Measurements from ENCODE around the gene TXLNG. TPM values are rescaled to one million over a fixed set of nuclear protein-coding genes. Genes with fewer than 3 reads are reported as not detected.
"Not testable (repeated sequence)": the region's sequence is repeated elsewhere in the genome, so short reads cannot be mapped to it uniquely, and the experiment has no call there.

Gene TXLNG
- total RNA-seq = 10 to 100 TPM; 17.3 to 21.4 TPM

DNA sequence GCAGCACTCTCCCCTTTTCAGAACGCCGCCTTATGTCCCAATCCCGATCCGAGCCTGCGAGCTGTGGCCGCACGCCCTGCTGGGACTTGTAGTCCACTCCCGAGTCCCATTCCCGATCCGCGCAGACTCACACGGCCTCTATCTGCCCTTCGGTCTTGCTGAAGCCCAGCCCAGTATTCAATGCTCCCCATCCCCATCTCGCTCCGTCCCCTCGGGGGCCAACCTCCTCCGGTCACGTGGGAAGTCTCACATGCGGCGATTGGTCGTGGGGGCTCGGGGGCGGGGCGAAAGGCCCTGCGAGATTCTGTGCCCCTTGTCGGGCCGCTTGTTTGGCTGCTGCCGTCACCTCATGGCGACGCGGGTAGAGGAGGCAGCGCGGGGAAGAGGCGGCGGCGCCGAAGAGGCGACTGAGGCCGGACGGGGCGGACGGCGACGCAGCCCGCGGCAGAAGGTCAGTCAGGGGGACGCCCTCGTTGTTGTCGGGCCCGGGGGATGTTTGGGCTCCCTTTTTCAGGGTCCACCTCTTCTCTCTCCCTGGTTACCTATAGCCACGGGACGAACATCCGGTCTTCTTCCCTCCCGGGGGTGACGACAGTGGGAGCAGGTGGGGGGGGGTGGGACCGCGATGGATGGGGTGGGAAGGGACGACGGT lies at the start of gene TXLNG:
TSS of gene TXLNG (plus strand) at position 328 of the 652 bp plus-strand sequence. CDS start at position 350, 22 bp downstream.
- no peaks in the 10 kb centered on the region for H3K27me3 Mint-ChIP-seq
- H3K36me3 Mint-ChIP-seq (ENCODE audit: low read depth) = peaks cover 7% of the 10 kb centered on the region
- intact Hi-C loops (cut with DNase I, micrococcal nuclease) = loop anchor here (1.0 to 10.0 kb wide), 5 partner anchors 67 to 1911 kb away; partner anchors contain the start of genes RBBP7 (in 2 of the 2), SYAP1 (in 2 of the 2), AP1S2 (in 1 of the 2) and FANCB (in 1 of the 2)
- peak; percentile 99 for ATAC-seq
- DNase-seq = peak; percentile 96
- ChIA-PET CTCF (interaction anchor here (0.7 kb wide), 1 partner anchor 102 kb away, joined by 4 read pairs; no protein-coding TSS in a partner anchor), POLR2A (interaction anchor here (1.0 kb wide), 1 partner anchor 66 kb away, joined by 3 read pairs; no protein-coding TSS in a partner anchor)
- H3K4me1 Mint-ChIP-seq = peaks cover 18% of the 10 kb centered on the region
- H3K27ac Mint-ChIP-seq = peak within 1 kb of the TSS; percentile 76
- no peaks in the 10 kb centered on the region for H3K9me3 Mint-ChIP-seq (ENCODE audit: low read depth)
- H3K4me3 Mint-ChIP-seq = peak within 1 kb of the TSS; percentile 93

DNA sequence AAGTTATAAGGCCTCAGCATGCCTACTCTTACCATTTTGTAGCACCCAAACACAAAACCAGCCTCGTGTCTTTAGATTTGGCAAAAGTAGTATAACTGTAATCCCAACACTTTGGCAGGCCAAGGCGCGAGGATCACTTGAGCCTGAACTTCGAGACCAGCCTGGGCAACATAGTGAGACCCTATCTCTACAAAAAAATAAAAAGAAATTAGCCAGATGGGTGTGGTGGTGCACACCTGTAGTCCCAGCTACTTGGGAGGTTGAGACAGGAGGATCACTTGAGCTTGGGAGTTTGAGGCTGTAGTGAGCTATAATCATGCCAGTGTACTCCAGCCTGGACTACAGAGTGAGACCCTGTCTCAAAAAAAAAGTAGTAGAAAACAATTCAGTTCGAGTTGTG lies 49.2 kb upstream of the TXLNG start:
- peaks cover 6% of the 10 kb centered on the region for H3K36me3 Mint-ChIP-seq (ENCODE audit: low read depth)
- H3K4me3 Mint-ChIP-seq = no peak overlapping the region
- intact Hi-C loops (cut with DNase I, micrococcal nuclease) = no loop called here
- H3K27ac Mint-ChIP-seq = no peak overlapping the region
- H3K4me1 Mint-ChIP-seq = no peaks in the 10 kb centered on the region
- no peaks in the 10 kb centered on the region for H3K9me3 Mint-ChIP-seq (ENCODE audit: low read depth)
- no peaks in the 10 kb centered on the region for H3K27me3 Mint-ChIP-seq
- ChIA-PET POLR2A (no interaction called here), CTCF (no interaction called here)
- DNase-seq (no peak), ATAC-seq (no peak)

DNA sequence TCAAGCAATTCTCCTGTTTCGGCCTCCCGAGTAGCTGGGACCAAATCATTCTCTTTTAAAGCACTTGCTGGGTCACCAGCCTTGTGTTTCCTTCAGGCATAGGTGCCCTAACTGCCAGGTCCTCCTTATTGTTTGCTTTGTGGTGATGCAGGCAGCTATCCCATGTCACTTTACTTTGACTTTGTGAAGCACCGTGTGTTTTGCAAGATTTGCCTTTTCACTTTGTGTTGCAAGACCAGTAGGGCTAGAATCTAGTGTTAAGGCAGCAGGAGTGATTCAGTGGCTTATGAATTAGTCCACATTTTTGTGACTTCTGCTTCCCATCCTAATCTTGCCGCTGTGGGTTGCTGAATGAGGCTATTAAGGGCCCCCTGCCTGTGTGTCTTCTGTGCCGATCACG lies 46.7 kb upstream of the TXLNG start:
- Mint-ChIP-seq H3K27ac (no peak overlapping the region), H3K9me3 (ENCODE audit: low read depth) (no peaks in the 10 kb centered on the region), H3K27me3 (no peaks in the 10 kb centered on the region), H3K36me3 (ENCODE audit: low read depth) (peaks cover 13% of the 10 kb centered on the region), H3K4me3 (no peak overlapping the region), H3K4me1 (no peaks in the 10 kb centered on the region)
- ATAC-seq (no peak), DNase-seq (no peak)
- intact Hi-C loops (cut with DNase I, micrococcal nuclease) = no loop called here
- CTCF ChIA-PET = no interaction called here
- POLR2A ChIA-PET = no interaction called here

DNA sequence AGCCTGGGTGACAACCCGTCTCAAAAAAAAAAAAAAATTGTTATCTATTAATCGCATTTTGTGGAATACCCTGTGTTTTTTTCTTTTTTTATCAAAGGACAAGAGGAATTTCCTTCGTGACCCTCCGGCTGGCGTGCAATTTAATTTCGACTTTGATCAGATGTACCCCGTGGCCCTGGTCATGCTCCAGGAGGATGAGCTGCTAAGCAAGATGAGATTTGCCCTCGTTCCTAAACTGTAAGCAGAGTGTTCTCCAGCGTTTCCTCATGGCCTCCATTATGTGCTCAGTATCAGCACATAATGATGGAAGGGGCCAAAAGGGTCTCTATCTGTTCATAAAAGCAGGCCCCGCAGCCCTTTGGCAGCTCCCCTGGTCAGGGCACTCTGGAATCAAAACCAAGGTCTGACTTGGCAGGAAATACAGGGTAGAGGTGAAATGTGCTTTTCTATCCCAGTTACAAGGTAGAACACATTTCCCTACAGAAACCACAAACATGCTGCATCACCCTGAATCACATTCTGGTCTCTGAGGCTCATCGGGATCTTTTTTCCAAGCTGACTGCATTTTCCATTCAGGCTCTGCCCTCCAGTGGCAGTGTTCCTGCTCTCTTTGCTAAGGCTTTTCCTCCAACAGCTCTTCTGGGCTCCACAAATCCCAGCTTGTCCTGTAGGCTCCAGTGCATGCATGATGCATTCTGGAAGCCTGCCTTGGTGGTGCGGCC lies 42.5 kb upstream of the TXLNG start:
- POLR2A ChIA-PET = no interaction called here
- CTCF ChIA-PET = no interaction called here

DNA sequence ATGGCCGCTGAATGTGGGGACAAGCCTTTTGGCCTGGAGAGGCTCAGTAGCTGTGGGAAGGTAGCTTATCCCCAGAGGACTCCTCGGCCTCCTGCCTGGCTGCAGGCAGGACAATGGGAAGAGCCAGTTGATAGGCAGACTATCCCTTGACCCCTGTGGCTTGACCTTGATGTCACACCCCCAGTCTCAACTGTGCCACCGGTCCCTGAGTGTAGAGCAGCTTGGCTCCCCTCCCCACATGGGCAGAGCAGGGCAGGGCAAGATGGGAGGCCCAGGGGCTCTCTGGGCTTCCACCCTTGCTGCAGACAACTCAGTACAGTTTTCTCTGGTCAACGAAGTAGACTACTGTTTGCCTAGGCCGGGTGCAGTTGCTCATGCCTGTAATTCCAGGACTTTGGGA lies 41.2 kb upstream of the TXLNG start:
- CTCF ChIA-PET = interaction anchor here (0.7 kb wide), 1 partner anchor 9 kb away, joined by 3 read pairs; no protein-coding TSS in a partner anchor
- intact Hi-C loops (cut with DNase I, micrococcal nuclease) = no loop called here
- ATAC-seq (no peak), DNase-seq (no peak)
- Mint-ChIP-seq H3K27ac (no peak overlapping the region), H3K4me1 (no peaks in the 10 kb centered on the region), H3K9me3 (ENCODE audit: low read depth) (no peaks in the 10 kb centered on the region), H3K36me3 (ENCODE audit: low read depth) (peaks cover 9% of the 10 kb centered on the region), H3K27me3 (no peaks in the 10 kb centered on the region), H3K4me3 (no peak overlapping the region)
- POLR2A ChIA-PET = no interaction called here

More for the DNA sequence above, 42.5 kb upstream of the TXLNG start:
- Mint-ChIP-seq H3K9me3 (ENCODE audit: low read depth) (no peaks in the 10 kb centered on the region), H3K27ac (no peak overlapping the region), H3K36me3 (ENCODE audit: low read depth) (peaks cover 9% of the 10 kb centered on the region), H3K4me3 (no peak overlapping the region), H3K4me1 (no peaks in the 10 kb centered on the region), H3K27me3 (no peaks in the 10 kb centered on the region)
- DNase-seq = no peak
- ATAC-seq = no peak
- intact Hi-C loops (cut with DNase I, micrococcal nuclease) = no loop called here

DNA sequence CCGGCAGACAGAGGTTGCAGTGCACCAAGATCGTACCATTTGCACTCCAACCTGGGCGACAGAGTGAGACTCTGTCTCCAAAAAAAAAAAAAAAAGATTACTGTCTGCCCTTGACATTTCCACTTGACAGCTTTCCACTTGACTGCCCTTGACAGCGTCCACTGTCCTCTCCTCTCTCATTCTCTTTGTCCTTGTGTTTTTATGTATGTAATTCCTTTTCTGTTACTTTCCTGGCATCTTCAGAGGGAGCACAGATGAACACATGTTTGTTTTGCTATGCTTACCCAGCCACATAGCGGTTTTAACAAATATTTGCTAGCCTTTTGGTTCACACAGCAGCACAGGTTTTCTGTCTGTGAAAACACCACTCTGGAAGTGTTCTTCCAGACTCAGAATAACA lies 40.6 kb upstream of the TXLNG start:
- intact Hi-C loops (cut with DNase I, micrococcal nuclease) = no loop called here
- H3K27ac Mint-ChIP-seq = no peak overlapping the region
- no peaks in the 10 kb centered on the region for H3K27me3 Mint-ChIP-seq
- DNase-seq = no peak
- no peak for ATAC-seq
- ChIA-PET CTCF (no interaction called here), POLR2A (no interaction called here)
- no peaks in the 10 kb centered on the region for H3K4me1 Mint-ChIP-seq
- no peaks in the 10 kb centered on the region for H3K9me3 Mint-ChIP-seq (ENCODE audit: low read depth)
- peaks cover 9% of the 10 kb centered on the region for H3K36me3 Mint-ChIP-seq (ENCODE audit: low read depth)
- no peak overlapping the region for H3K4me3 Mint-ChIP-seq

DNA sequence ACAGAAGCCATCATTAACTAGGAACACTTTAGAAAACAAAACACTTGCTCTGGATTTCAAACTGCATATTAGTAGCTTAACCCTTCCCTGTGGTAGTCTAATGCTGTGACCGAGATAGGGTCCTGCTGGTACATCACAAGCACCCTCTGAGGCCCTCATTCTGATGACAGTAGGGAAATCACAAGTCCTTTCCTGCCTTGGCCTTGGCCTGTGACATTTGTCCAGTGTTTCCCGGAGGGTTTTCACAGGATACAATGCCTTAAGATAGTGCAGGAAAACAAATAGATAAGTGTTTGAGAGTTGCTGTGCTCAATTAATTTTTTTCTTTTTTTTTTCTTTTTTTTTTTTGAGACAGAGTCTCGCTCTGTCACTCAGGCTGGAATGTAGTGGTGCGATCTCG lies 37.8 kb upstream of the TXLNG start:
- Mint-ChIP-seq H3K36me3 (ENCODE audit: low read depth) (peaks cover 13% of the 10 kb centered on the region), H3K27ac (no peak overlapping the region), H3K4me1 (no peaks in the 10 kb centered on the region), H3K27me3 (no peaks in the 10 kb centered on the region), H3K4me3 (no peak overlapping the region), H3K9me3 (ENCODE audit: low read depth) (no peaks in the 10 kb centered on the region)
- ATAC-seq (no peak), DNase-seq (no peak)
- ChIA-PET POLR2A (no interaction called here), CTCF (no interaction called here)
- intact Hi-C loops (cut with DNase I, micrococcal nuclease) = no loop called here

DNA sequence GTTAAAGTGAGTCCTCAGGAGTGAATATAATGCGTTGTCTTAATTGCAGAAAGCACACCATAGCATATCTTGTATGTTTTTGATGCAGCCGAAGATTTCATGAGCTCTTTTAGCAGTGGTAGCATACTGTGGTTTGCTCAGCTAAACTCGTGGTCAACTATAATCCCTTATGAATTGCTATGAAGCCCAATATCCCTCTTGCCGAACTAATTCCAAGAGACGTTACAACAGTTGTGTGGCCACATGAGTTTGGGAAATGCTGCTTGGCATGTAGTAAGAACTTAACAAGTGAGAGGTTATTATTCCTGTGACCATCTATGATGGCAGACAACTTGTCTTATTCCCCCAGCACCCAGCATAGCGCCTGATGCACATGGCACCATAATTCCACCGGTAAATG lies 36.1 kb upstream of the TXLNG start:
- Mint-ChIP-seq H3K27ac (no peak overlapping the region), H3K9me3 (ENCODE audit: low read depth) (no peaks in the 10 kb centered on the region), H3K27me3 (no peaks in the 10 kb centered on the region), H3K36me3 (ENCODE audit: low read depth) (peaks cover 15% of the 10 kb centered on the region), H3K4me1 (no peaks in the 10 kb centered on the region), H3K4me3 (no peak overlapping the region)
- intact Hi-C loops (cut with DNase I, micrococcal nuclease) = no loop called here
- ATAC-seq (no peak), DNase-seq (no peak)
- ChIA-PET POLR2A (no interaction called here), CTCF (no interaction called here)

DNA sequence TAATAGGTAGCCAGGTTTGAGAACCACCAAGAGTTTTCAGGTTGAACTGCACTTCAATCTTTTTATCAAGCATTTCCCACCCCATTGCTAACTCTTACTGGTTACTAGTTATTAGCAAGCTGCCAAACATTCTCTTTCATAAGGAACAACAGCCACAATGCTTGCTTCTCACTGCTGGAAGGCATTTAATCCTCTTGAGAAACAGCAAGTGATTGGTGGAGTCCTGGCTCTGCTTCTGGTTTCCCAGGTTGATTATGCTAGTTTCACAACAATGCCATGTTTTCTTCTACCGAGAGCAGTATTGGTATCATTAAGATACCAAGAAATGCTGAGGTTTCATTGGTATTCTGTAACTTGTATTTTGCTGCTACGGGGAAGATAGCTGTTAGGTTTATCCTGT lies 32.2 kb upstream of the TXLNG start:
- H3K27ac Mint-ChIP-seq = no peak overlapping the region
- no peak for ATAC-seq

DNA sequence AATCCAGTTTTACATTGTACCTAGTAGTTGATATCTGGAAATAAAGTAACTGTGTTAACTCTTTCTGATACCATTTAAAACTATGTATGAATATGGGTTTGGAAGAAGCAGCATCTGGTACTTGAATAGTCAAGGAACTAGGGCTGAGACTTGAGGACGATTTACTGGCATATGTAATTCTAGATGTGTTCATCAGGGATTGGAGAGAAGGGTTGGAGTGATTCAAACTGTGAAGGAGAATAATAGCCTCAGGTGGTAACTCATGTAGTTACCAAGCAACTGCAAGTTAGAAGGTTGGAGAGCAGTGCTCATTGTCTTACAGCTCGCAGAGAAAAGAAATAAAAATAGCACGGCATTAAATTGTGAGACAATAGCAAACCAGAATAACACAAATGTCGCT lies 29.5 kb upstream of the TXLNG start:
- DNase-seq (no peak), ATAC-seq (no peak)
- POLR2A ChIA-PET = no interaction called here
- intact Hi-C loops (cut with DNase I, micrococcal nuclease) = no loop called here
- Mint-ChIP-seq H3K27ac (no peak overlapping the region), H3K36me3 (ENCODE audit: low read depth) (peaks cover 18% of the 10 kb centered on the region), H3K4me3 (no peak overlapping the region), H3K27me3 (no peaks in the 10 kb centered on the region), H3K4me1 (no peaks in the 10 kb centered on the region), H3K9me3 (ENCODE audit: low read depth) (no peaks in the 10 kb centered on the region)
- CTCF ChIA-PET = interaction anchor here (0.6 to 1.1 kb wide), 2 partner anchors 15 to 614 kb away, joined by 3 read pairs; no protein-coding TSS in a partner anchor

More for the DNA sequence above, 32.2 kb upstream of the TXLNG start:
- Mint-ChIP-seq H3K4me3 (no peak overlapping the region), H3K9me3 (ENCODE audit: low read depth) (no peaks in the 10 kb centered on the region), H3K36me3 (ENCODE audit: low read depth) (peaks cover 17% of the 10 kb centered on the region), H3K27me3 (no peaks in the 10 kb centered on the region), H3K4me1 (no peaks in the 10 kb centered on the region)
- DNase-seq = no peak
- CTCF ChIA-PET = interaction anchor here (0.6 kb wide), 2 partner anchors 9 to 562 kb away, joined by 3 read pairs; no protein-coding TSS in a partner anchor
- intact Hi-C loops (cut with DNase I, micrococcal nuclease) = no loop called here
- POLR2A ChIA-PET = interaction anchor here (0.6 kb wide), 1 partner anchor 67 kb away, joined by 3 read pairs; no protein-coding TSS in a partner anchor

DNA sequence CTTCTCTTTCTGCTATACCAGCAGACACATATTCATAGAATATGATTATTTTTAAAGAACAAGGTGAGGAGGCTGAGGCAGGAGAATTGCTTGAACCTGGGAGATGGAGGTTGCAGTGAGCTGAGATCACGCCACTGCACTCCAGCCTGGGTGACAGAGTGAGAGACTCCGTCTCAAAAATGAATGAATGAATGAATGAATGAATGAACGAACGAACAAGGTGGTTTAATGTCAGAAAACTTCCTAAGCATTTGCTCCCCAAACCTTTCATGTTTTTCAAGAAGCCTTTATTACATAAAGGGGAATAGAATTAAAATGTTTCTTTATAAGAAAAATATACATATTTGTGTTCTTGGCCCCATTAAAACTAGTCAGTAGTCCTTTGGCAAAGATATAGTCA lies 24.8 kb upstream of the TXLNG start:
- POLR2A ChIA-PET; DNase-seq; H3K4me3 Mint-ChIP-seq; ATAC-seq; H3K4me1 Mint-ChIP-seq; H3K36me3 Mint-ChIP-seq (ENCODE audit: low read depth); intact Hi-C loops (cut with DNase I, micrococcal nuclease); CTCF ChIA-PET; H3K27me3 Mint-ChIP-seq; H3K27ac Mint-ChIP-seq; H3K9me3 Mint-ChIP-seq (ENCODE audit: low read depth): not testable (repeated sequence)

DNA sequence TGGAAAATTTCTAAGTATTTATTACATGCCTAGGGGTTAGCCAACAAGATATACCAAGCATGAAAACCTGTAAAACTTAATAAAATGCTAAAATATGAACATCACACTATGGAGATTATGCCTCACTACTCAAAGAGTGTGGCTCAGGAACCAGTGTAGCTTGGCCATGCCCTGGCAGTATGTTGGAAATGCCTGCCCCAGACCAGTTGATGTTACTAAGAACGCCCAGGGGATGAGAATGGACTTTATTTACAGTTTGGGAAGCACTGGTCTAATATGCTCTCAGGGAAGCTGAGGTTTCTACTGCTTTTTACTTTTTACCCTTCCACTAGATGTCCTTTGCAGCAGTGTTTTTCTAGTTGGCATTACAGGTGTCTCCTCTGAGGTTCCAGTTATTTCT lies 23.7 kb upstream of the TXLNG start:
- H3K36me3 Mint-ChIP-seq (ENCODE audit: low read depth) = peaks cover 2% of the 10 kb centered on the region
- no peaks in the 10 kb centered on the region for H3K27me3 Mint-ChIP-seq
- CTCF ChIA-PET = no interaction called here
- no peak overlapping the region for H3K4me3 Mint-ChIP-seq
- intact Hi-C loops (cut with DNase I, micrococcal nuclease) = no loop called here
- ATAC-seq (no peak), DNase-seq (no peak)
- H3K27ac Mint-ChIP-seq = no peak overlapping the region
- H3K4me1 Mint-ChIP-seq = no peaks in the 10 kb centered on the region
- H3K9me3 Mint-ChIP-seq (ENCODE audit: low read depth) = no peaks in the 10 kb centered on the region
- POLR2A ChIA-PET = no interaction called here

All from activated CD4-positive, alpha-beta T cell treated with anti-CD3 and anti-CD28 coated beads for 36 hours (primary cell).